ENCODE results near the gene SLC16A4. TPM values are rescaled to one million over a fixed set of nuclear protein-coding genes. Genes with fewer than 3 reads are reported as not detected.

SLC16A4 gene
- total and polyA plus RNA-seq, 2 of the 8 experiments (the other 6 are each of a cell fraction or from before 2014, with no cell fraction given): 0.30 to 0.43 TPM

DNA sequence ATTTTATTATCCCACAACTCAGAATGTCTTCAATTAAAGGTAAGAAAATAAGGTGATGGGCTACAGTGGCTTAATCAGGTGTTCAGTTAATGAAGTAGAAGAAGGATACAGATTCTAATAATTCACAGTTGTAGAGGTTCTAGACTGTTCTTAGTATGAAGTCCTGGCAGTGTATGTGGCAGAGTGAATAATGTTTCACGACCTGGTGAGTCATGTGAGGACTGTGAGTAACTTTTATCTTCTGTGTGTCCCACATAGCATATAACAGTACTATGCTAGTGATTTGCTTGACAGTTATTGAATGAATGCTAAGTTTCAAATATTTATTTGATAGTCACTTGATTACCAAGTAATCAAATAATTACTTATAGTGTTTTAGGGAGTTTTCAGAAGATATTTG lies 20.0 kb downstream of the SLC16A4 start:
- Histone ChIP-seq H3K4ac (replicated peaks; ENCODE audit: insufficient read length, low read depth, low read length) (no peak overlapping the region), H2BK120ac (replicated peaks; ENCODE audit: low read depth, low read length) (no peak overlapping the region), H3K79me2 (ENCODE audit: control insufficient read depth in 1 of 2, insufficient read depth in 2 of 2, low read length in 2 of 2) (peaks cover 0 to 16% of the 10 kb centered on the region in 2 experiments; a peak in 2 of 4 replicates), H4K91ac (replicated peaks; ENCODE audit: insufficient read length, low read length) (no peak overlapping the region), H4K20me1 (replicated peaks in 1 of 2; ENCODE audit: control insufficient read depth in 1 of 2, insufficient read depth in 2 of 2, low read length in 2 of 2) (peaks cover 2% of the 10 kb centered on the region in 2 experiments), H3K4me3 (ENCODE audit: extremely low read depth in 1 of 4, insufficient read depth in 2 of 4, low read depth in 3 of 4, low read length in 4 of 4) (no peak overlapping the region), H3K18ac (ENCODE audit: extremely low read depth, low read length) (no peak overlapping the region), H2BK15ac (ENCODE audit: low read length) (no peak overlapping the region), H3K36me3 (ENCODE audit: control insufficient read depth in 2 of 4, insufficient read depth in 4 of 4, low read length in 3 of 4) (peaks cover 5 to 36% (median 7%) of the 10 kb centered on the region in 4 experiments; a peak in 7 of 8 replicates), H2AFZ (ENCODE audit: low read length) (no peak overlapping the region), H3K4me2 (ENCODE audit: insufficient read depth in 1 of 2, low read depth in 2 of 2, low read length in 2 of 2) (no peak overlapping the region), H2BK12ac (ENCODE audit: low read depth, low read length) (no peak overlapping the region), H3K23ac (ENCODE audit: insufficient read length) (no peak overlapping the region), H2BK5ac (ENCODE audit: low read depth, low read length) (no peak overlapping the region), H3K56ac (replicated peaks; ENCODE audit: insufficient read length, low read depth, low read length) (no peak overlapping the region), H2AK5ac (ENCODE audit: low read depth, low read length) (no peak overlapping the region), H3K9ac (replicated peaks in 1 of 4; ENCODE audit: extremely low read depth in 1 of 4, low read depth in 3 of 4, low read length in 3 of 4) (no peak overlapping the region), H3K9me3 (ENCODE audit: insufficient read depth in 2 of 2, low read depth in 1 of 2, low read length in 1 of 2) (no peaks in the 10 kb centered on the region), H4K8ac (ENCODE audit: extremely low read depth, insufficient read depth, low read length) (no peak overlapping the region), H2BK20ac (ENCODE audit: low read length) (no peak overlapping the region), H3K23me2 (ENCODE audit: low read depth, low read length) (no peaks in the 10 kb centered on the region), H3K4me1 (replicated peaks in 1 of 4; ENCODE audit: control insufficient read depth in 3 of 4, insufficient read depth in 4 of 4, low read length in 3 of 4) (no peaks in the 10 kb centered on the region), H3K27ac (ENCODE audit: low read depth, low read length) (no peak overlapping the region), H3K79me1 (ENCODE audit: low read depth, low read length) (no peaks in the 10 kb centered on the region; the same call in 1 of the 2 replicates), H3K27me3 (replicated peaks in 1 of 4; ENCODE audit: control insufficient read depth in 3 of 4, extremely low read depth in 1 of 4, insufficient read depth in 3 of 4, low read length in 3 of 4) (no peaks in the 10 kb centered on the region), H4K5ac (ENCODE audit: insufficient read length, low read depth, low read length) (no peak overlapping the region), H3K14ac (ENCODE audit: insufficient read length) (no peak overlapping the region)
- CTCF ChIA-PET (ENCODE audit: partially characterized antibody): interaction anchor here (0.6 to 1.6 kb wide), 4 partner anchors 58 to 168 kb away, joined by 3 to 5 read pairs (median 4); no protein-coding TSS in a partner anchor
- POLR2A ChIA-PET (ENCODE audit: partially characterized antibody): interaction anchor here (1.6 to 4.3 kb wide), 4 partner anchors 8 to 30 kb away, joined by 4 to 14 read pairs (median 9); no protein-coding TSS in a partner anchor
- DNase-seq (ENCODE audit: low read depth in 1 of 2, low spot score in 2 of 2) (no peak), FAIRE-seq (no peak)
- TF ChIP-seq SIX5 (IDR thresholded peaks at IDR 0.05; ENCODE audit: low read depth, low read length) (no peak), JUN (IDR thresholded peaks at IDR 0.05; ENCODE audit: low read depth, low read length) (no peak), CHD2 (IDR thresholded peaks at IDR 0.05; ENCODE audit: low read length) (no peak), ZNF274 (IDR thresholded peaks at IDR 0.05; ENCODE audit: borderline replicate concordance, extremely low read depth, low read length) (no peak), HDAC6 (IDR thresholded peaks at IDR 0.05; ENCODE audit: low read depth, low read length) (no peak)
- 96% methylated on average over 1 of the region's 1 CpG; no CpG with 5 or more reads in 1 of the 2 experiments for WGBS, 2 experiments (ENCODE audit: extremely low coverage in 1 of 2, insufficient coverage in 1 of 2, insufficient read length in 1 of 2, insufficient replicate concordance in 2 of 2, low coverage in 1 of 2, low lambda C conversion rate in 2 of 2, missing lambda C conversion rate in 1 of 2)

All from H1 (cell line).